Fibroblast of lung (primary cell): ENCODE results near the gene CCDC92B.

Experiments
- EZH2 ChIP-seq: IDR thresholded peaks from 2 replicates; pipeline ENCODE4 v1.5.1; 2012; ENCODE audit warnings: low read length, control low read depth, mild to moderate bottlenecking; ENCODE audit errors: missing control alignments
- TF ChIP-seq, protein P1 (sequence below), 2 donors: IDR thresholded peaks in 1 of 2; conservative IDR thresholded peaks in 1 of 2; 1 replicate in 1 of 2; 2 replicates in 1 of 2; pipeline ENCODE4 v1.5.1; 2011 to 2012; ENCODE audit warnings: low read length in 2 of 2, control low read depth in 1 of 2, inconsistent platforms in 1 of 2, low read depth in 1 of 2, mild to moderate bottlenecking in 1 of 2

GRCh38 chr17:2708585-2709182 is 40.8 kb downstream of the CCDC92B start:
- TF ChIP-seq, protein P1, sequence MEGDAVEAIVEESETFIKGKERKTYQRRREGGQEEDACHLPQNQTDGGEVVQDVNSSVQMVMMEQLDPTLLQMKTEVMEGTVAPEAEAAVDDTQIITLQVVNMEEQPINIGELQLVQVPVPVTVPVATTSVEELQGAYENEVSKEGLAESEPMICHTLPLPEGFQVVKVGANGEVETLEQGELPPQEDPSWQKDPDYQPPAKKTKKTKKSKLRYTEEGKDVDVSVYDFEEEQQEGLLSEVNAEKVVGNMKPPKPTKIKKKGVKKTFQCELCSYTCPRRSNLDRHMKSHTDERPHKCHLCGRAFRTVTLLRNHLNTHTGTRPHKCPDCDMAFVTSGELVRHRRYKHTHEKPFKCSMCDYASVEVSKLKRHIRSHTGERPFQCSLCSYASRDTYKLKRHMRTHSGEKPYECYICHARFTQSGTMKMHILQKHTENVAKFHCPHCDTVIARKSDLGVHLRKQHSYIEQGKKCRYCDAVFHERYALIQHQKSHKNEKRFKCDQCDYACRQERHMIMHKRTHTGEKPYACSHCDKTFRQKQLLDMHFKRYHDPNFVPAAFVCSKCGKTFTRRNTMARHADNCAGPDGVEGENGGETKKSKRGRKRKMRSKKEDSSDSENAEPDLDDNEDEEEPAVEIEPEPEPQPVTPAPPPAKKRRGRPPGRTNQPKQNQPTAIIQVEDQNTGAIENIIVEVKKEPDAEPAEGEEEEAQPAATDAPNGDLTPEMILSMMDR (conservative IDR thresholded peaks at IDR 0.05 in 1 of 2, IDR thresholded peaks at IDR 0.05 in 1 of 2; ENCODE audit: low read depth in 1 of 2, low read length in 2 of 2) = no peak
- TF ChIP-seq EZH2 = no peak
